Ishikawa (cell line): ENCODE measurements around the gene CNBP.

Experiments
- EGR1 ChIP-seq: IDR thresholded peaks from 2 replicates; pipeline ENCODE4 v1.6.1; 2012
- EP300 ChIP-seq: IDR thresholded peaks from 2 replicates; pipeline ENCODE4 v1.6.1; 2012; ENCODE audit warnings: borderline replicate concordance
- FOXM1 ChIP-seq: IDR thresholded peaks from 2 replicates; pipeline ENCODE4 v1.6.1; 2012; ENCODE audit warnings: low read depth, borderline replicate concordance
- MAX ChIP-seq: IDR thresholded peaks from 2 replicates; pipeline ENCODE4 v1.6.1; 2012
- NFIC ChIP-seq: IDR thresholded peaks from 2 replicates; pipeline ENCODE4 v1.6.1; 2012
- RAD21 ChIP-seq: IDR thresholded peaks from 2 replicates; pipeline ENCODE4 v1.6.1; 2012; ENCODE audit warnings: low read depth
- REST ChIP-seq: IDR thresholded peaks from 2 replicates; pipeline ENCODE4 v1.6.1; 2012; ENCODE audit warnings: low read depth, mild to moderate bottlenecking
- TAF1 ChIP-seq: IDR thresholded peaks from 2 replicates; pipeline ENCODE4 v1.6.1; 2012; ENCODE audit warnings: low read depth, mild to moderate bottlenecking
- TEAD4 ChIP-seq: IDR thresholded peaks from 2 replicates; pipeline ENCODE4 v1.6.1; 2012
- YY1 ChIP-seq: IDR thresholded peaks from 2 replicates; pipeline ENCODE4 v1.6.1; 2012; ENCODE audit warnings: low read depth

DNA sequence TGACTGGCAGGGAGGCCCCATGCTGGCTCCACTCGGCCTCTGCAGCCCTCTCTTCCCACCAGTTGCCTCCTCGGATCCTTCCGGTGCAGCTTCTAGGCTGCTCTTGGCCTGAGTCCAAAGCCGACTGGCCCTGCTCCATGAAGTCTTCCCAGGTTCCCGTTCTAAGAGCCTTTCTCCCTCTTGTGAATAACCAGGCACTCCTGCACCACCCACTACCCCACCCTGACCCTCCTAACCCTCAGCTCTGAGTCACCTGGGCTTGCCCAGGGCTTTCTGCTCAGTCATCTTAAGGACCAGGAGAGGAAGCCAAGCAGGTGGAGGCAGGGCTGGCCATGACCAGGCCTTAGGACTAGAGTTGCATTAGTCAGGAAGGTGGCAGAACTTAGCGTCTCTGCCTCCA lies 28.1 kb upstream of the CNBP start:
- TF ChIP-seq EP300 (no peak), TEAD4 (no peak), EGR1 (no peak), RAD21 (peak; percentile 14; the same call in 1 of the 2 replicates), YY1 (no peak), TAF1 (no peak), MAX (no peak), NFIC (peak; percentile 91), FOXM1 (no peak), REST (no peak)
